OCI-LY7 (cell line): ENCODE measurements around the gene ZNF205. TPM values are rescaled to one million over a fixed set of nuclear protein-coding genes. Genes with fewer than 3 reads are reported as not detected.
A peak's percentile ranks its signal among the peaks of the same experiment; 100 is the strongest.

ENCODE experiments used
- BruUV-seq: library from RNA; stranded (reverse); fragments of 400-500 nt; replicated peaks from 2 replicates; lab custom pipeline; 2021; lab: Mats Ljungman, UMichigan
- CTCF ChIA-PET: fragments of 300-600 bp; sonication (Branson Sonifier 250); formaldehyde crosslinking; loops from one replicate; lab custom pipeline; 2022; ENCODE audit warnings: antibody characterized with exemption; ENCODE audit not compliant: unreplicated experiment; lab: Charles Lee
- POLR2A ChIA-PET: fragments of 300-600 bp; sonication (Branson Sonifier 250); formaldehyde crosslinking; loops from one replicate; lab custom pipeline; 2022; ENCODE audit warnings: antibody characterized with exemption; lab: Charles Lee
- DNase-seq: peaks from one replicate; pipeline ENCODE4 v3.0.0-alpha.2; 2015; ENCODE audit warnings: low spot score
- H2AFZ ChIP-seq: fragments of 200-600 bp; sonication (generic), shearing (Covaris generic); 2 replicates; pipeline ENCODE4 v1.6.1; 2014; ENCODE audit warnings: mild to moderate bottlenecking, antibody characterized with exemption, low read length, moderate library complexity
- H3K27ac ChIP-seq: fragments of 200-600 bp; sonication (generic); 2 replicates; pipeline ENCODE4 v1.5.1; 2014; ENCODE audit warnings: mixed run types, low read depth, mild to moderate bottlenecking, moderate library complexity, low read length, inconsistent platforms; ENCODE audit not compliant: poor library complexity, severe bottlenecking
- H3K36me3 ChIP-seq: fragments of 200-600 bp; sonication (generic); 2 replicates; pipeline ENCODE4 v1.6.1; 2014; ENCODE audit warnings: mild to moderate bottlenecking, antibody characterized with exemption, low read length, moderate library complexity, mixed read lengths; ENCODE audit not compliant: insufficient read depth
- H3K4me1 ChIP-seq: fragments of 200-600 bp; sonication (generic); 2 replicates; pipeline ENCODE4 v1.5.1; 2014; ENCODE audit warnings: mild to moderate bottlenecking, low read length; ENCODE audit not compliant: insufficient read depth, poor library complexity, severe bottlenecking
- H3K4me2 ChIP-seq: fragments of 200-600 bp; sonication (generic); 2 replicates; pipeline ENCODE4 v1.6.1; 2014; ENCODE audit warnings: mild to moderate bottlenecking, low read length
- H3K4me3 ChIP-seq: fragments of 200-600 bp; sonication (generic); 2 replicates; pipeline ENCODE4 v1.5.1; 2014; ENCODE audit warnings: mild to moderate bottlenecking, low read depth, low read length; ENCODE audit not compliant: poor library complexity, severe bottlenecking
- H3K79me2 ChIP-seq: fragments of 200-600 bp; sonication (generic); 2 replicates; pipeline ENCODE4 v1.6.1; 2016; ENCODE audit warnings: low read depth, mild to moderate bottlenecking, low read length, moderate library complexity, mixed read lengths; ENCODE audit not compliant: insufficient read depth
- H3K9me2 ChIP-seq: fragments of 200-600 bp; sonication (generic); 2 replicates; pipeline ENCODE4 v1.6.1; 2016; ENCODE audit warnings: mild to moderate bottlenecking, low read length, mixed read lengths; ENCODE audit not compliant: insufficient read depth
- H3K9me3 ChIP-seq: fragments of 200-600 bp; sonication (generic); 2 replicates; pipeline ENCODE4 v1.6.1; 2014; ENCODE audit warnings: mild to moderate bottlenecking, mixed run types, low read length, mixed read lengths
- H4K20me1 ChIP-seq: fragments of 200-600 bp; sonication (generic); 2 replicates; pipeline ENCODE4 v1.6.1; 2014; ENCODE audit warnings: mild to moderate bottlenecking, antibody characterized with exemption, low read length, moderate library complexity, mixed read lengths; ENCODE audit not compliant: insufficient read depth
- CTCF ChIP-seq: fragments of 200-600 bp; sonication (generic); conservative IDR thresholded peaks from 2 replicates; pipeline ENCODE4 v1.5.1; 2014; ENCODE audit warnings: mild to moderate bottlenecking, antibody characterized with exemption, low read length, moderate library complexity, mixed read lengths
- EZH2phosphoT487 ChIP-seq: fragments of 200-600 bp; sonication (generic); IDR thresholded peaks from 2 replicates; pipeline ENCODE4 v1.6.1; 2018; ENCODE audit warnings: low read depth, borderline replicate concordance, mild to moderate bottlenecking, mixed run types, antibody characterized with exemption, low read length, moderate library complexity, mixed read lengths
- intact Hi-C: fragments of 100-400 bp; cut with micrococcal nuclease; formaldehyde crosslinking; loops from one replicate; pipeline ENCODE4 v1.10.0; 2022; ENCODE audit not compliant: unreplicated experiment
- total RNA-seq, 2 experiments: library from RNA; depleted of rRNA in 1 of 2; stranded (reverse); fragments of >200 nt in 1 of 2; shearing (Covaris generic) in 1 of 2; gene quantifications; 2 replicates each; pipeline ENCODE4 v1.2.3, GENCODE V29; 2014 to 2022

Gene ZNF205
- total RNA-seq, 2 experiments from 2014 or later = 0.30 to 1.2 TPM

GRCh38 chr16:3129137-3130131, 17.0 kb downstream of the ZNF205 start:
- ChIA-PET CTCF (interaction anchor here (0.5 to 2.0 kb wide), 6 partner anchors 27 to 107 kb away, joined by 3 to 11 read pairs (median 3); no protein-coding TSS in a partner anchor), POLR2A (interaction anchor here (0.5 to 1.3 kb wide), 3 partner anchors 32 to 54 kb away, joined by 3 to 4 read pairs (median 3); no protein-coding TSS in a partner anchor)
- DNase-seq = peak; percentile 91
- H4K20me1 ChIP-seq = 0 out of 2 replicates have a peak, but pooled peaks cover 9% of the 10 kb centered on the region
- no TSS peak for BruUV-seq
- H3K4me1 ChIP-seq = peaks cover 20% of the 10 kb centered on the region
- no peaks in the 10 kb centered on the region for H3K9me3 ChIP-seq
- H2AFZ ChIP-seq = peak overlapping the region; percentile 20; the same call in 1 of the 2 replicates
- no peaks in the 10 kb centered on the region for H3K9me2 ChIP-seq
- H3K79me2 ChIP-seq = peaks cover 25% of the 10 kb centered on the region
- TF ChIP-seq EZH2phosphoT487 = no peak
- TF ChIP-seq CTCF = peak; percentile 97
- H3K4me3 ChIP-seq = peak overlapping the region; percentile 65
- peaks cover 53% of the 10 kb centered on the region for H3K36me3 ChIP-seq
- intact Hi-C loops = loop anchor here (1.0 kb wide), 3 partner anchors 29 to 70 kb away; no protein-coding TSS in a partner anchor
- peak overlapping the region; percentile 77 for H3K4me2 ChIP-seq
- peak overlapping the region; percentile 57 for H3K27ac ChIP-seq

DNA sequence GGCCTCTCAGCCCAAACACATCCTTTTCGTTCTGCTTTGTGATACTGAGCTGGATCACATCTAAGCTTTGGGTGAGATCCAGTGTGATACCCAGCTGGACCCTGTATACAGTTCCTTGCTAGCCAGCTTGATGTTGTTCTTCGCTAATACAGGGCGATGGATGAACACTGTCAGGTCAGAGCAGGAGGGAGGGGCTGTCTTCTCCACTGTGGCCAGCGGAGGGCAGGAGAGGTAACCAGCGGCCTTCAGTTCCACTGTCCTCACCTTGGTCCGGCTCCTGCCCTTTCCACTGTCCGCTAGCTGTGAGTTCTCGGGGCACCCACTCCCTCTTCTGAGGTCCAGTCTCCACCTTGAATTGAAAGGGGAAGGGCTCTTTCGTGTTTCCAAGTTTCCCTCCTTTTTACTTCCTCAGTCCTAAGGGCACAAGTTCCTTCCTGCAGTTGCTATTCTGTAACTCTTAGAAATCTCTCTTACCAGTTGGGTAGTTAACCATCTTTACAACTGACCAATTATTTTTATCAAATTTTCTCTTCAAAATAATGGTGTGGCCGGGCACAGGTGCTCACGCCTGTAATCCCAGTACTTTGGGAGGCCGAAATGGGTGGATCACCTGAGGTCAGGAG, 19.5 kb downstream of the ZNF205 start:
- H3K4me2 ChIP-seq = no peak overlapping the region
- no peaks in the 10 kb centered on the region for H3K9me3 ChIP-seq
- peaks cover 53% of the 10 kb centered on the region for H3K36me3 ChIP-seq
- peaks cover 39% of the 10 kb centered on the region for H3K79me2 ChIP-seq
- no peak for TF ChIP-seq EZH2phosphoT487
- peak; percentile 82 for TF ChIP-seq CTCF
- H3K27ac ChIP-seq = no peak overlapping the region
- H4K20me1 ChIP-seq = 0 out of 2 replicates have a peak, but pooled peaks cover 9% of the 10 kb centered on the region
- peak; percentile 57 for DNase-seq
- peaks cover 22% of the 10 kb centered on the region for H3K4me1 ChIP-seq
- BruUV-seq = no TSS peak
- H2AFZ ChIP-seq = no peak overlapping the region
- no peak overlapping the region for H3K4me3 ChIP-seq
- intact Hi-C loops = no loop called here
- CTCF ChIA-PET = no interaction called here
- no peaks in the 10 kb centered on the region for H3K9me2 ChIP-seq
- POLR2A ChIA-PET = no interaction called here
